K562 treated with DMSO at 1 percent for 24 hours (cell line): Measurements from ENCODE around the gene CTR9. TPM values are rescaled to one million over a fixed set of nuclear protein-coding genes. Genes with fewer than 3 reads are reported as not detected.

Experiments
- total RNA-seq: library from RNA; unstranded; fragments of 300-600 nt; gene quantifications from 2 replicates; pipeline ENCODE4 v1.2.3, GENCODE V29; 2022; ENCODE audit warnings: low read depth; ENCODE audit not compliant: insufficient read depth

CTR9 gene
- total RNA-seq: 39.3 and 48.5 TPM in 2 replicates

DNA sequence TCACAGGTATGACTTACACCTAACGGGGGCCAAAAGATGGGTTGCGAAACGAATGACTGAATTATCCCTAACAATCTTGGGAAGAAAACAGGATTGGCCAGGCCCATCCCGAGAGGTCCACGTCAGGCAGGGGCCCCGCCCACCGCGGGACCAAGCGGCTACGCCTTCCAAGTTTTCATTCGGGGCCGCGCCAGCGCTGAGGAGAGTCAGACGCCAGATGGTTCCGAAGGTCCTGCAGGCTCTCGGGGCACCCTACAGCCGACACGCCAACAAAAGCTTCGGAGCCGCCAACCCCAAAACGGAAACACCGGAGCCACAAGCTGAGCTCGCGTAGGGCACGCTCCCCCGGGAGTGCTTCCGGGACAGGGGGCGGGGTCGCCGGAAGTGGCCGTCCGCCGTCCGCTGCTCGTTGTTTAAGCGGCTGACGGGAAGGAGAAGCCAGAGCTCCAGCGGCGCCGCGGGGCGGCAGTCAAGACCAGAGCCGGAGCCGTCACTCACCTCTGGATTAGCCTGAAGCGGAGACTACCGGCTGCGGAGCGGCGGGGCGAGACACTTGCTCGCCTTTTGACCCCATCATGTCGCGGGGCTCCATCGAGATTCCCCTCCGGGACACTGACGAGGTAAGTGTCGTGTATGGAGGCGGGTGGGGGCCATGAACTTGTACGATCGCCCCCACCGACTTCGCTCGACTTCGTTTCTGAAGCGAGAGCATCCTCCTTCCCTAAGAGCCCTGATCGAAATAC, at the start of gene CTR9:
Gene CTR9 (plus strand): TSS at position 409 of the 743 bp plus-strand sequence. CDS start 167 bp downstream, at position 576.

DNA sequence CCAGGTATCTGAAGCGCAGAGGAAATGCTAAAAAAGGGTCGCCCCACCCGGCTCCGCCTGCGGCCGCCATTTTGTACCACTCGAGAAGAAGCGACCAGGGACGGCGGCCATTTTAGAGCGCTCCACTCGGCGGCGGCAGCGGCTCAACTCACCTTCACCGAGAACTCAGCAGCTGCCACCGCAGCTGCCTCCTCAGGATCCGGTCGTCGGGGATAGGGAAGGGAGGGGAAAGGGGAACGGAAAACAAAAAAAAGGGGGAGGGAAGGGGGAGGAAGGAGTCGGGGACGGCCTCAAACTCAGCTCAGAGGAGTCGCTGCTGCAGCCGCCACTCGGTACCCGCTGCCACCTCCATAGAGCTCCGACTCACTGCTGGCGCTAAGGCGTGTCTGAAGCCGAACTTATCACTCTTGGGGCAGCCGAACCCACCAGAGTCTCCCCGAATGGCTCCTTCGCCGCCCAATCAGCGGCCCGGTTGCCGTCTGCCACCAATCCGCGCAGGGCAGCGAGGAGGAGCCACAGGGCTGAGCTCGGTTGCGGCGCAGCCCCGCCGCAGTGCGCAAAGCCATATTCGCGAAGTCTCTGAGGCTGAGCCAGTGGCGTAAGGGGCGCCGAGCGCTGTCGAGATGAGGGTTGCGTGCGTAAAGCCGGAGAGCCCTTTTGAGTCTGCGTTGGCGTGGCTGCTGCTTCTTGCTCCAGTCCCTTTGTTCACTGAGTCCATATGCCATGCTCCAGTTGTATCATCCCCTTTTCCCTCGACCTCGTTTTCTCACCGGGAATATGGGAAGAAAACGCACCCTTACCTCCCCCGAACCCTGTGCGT, 57.7 kb downstream of the CTR9 start, which contains the start of gene EIF4G2:
Gene EIF4G2 (minus strand): TSS at position 374 of the 820 bp plus-strand sequence.

Other genes starting within 250 kb of the CTR9 start
- gene RNF141, start 210.1 kb upstream of the CTR9 start, total RNA-seq: 8.8 and 10.8 TPM in 2 replicates
- not detected in 2 replicates for gene LYVE1, start 182.6 kb upstream of the CTR9 start, total RNA-seq
- 0.66 and 1.0 TPM in 2 replicates for gene IRAG1, start 57.5 kb upstream of the CTR9 start, total RNA-seq
- 338 and 343 TPM in 2 replicates for gene EIF4G2, start 57.7 kb downstream of the CTR9 start, total RNA-seq
- 17.6 and 27.0 TPM in 2 replicates for gene ZBED5, start 106.8 kb downstream of the CTR9 start, total RNA-seq